ENCODE results near the gene MGRN1.
A peak's percentile ranks its signal among the peaks of the same experiment; 100 is the strongest.

The MGRN1 gene

DNA sequence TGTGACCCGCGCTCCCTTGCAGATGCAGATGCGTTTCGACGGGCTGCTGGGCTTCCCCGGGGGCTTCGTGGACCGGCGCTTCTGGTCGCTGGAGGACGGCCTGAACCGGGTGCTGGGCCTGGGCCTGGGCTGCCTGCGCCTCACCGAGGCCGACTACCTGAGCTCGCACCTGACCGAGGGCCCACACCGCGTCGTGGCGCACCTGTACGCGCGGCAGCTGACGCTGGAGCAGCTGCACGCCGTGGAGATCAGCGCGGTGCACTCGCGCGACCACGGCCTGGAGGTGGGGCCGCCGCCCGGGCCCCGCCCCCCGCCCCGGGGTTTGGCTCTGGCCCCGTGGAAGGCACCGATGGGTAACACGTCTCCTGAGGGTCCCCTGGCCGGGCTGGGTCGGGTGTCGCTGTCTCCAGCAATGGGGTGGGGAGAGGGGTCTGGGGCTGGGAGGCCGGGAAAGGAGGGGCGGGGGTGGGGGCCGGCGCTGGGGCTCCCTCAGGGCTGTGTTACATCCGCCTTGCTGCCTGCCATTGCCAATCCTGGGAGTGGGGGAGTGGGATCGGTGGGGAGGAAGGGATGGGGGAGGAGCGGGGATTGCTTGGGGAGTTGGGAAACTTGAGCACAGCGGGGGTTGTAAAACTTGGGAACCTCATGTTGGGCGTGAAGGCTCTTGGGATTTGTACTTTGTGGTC lies 69.5 kb downstream of the MGRN1 start (continued):
- TF ChIP-seq, protein P1, sequence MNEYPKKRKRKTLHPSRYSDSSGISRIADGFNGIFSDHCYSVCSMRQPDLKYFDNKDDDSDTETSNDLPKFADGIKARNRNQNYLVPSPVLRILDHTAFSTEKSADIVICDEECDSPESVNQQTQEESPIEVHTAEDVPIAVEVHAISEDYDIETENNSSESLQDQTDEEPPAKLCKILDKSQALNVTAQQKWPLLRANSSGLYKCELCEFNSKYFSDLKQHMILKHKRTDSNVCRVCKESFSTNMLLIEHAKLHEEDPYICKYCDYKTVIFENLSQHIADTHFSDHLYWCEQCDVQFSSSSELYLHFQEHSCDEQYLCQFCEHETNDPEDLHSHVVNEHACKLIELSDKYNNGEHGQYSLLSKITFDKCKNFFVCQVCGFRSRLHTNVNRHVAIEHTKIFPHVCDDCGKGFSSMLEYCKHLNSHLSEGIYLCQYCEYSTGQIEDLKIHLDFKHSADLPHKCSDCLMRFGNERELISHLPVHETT (tag by site-specific recombination; IDR thresholded peaks at IDR 0.05): no peak
- TF ChIP-seq KLF9 (tag by site-specific recombination; IDR thresholded peaks at IDR 0.05; ENCODE audit: low read depth) (peak; percentile 85), HOXA7 (CRISPR knock-in tag; IDR thresholded peaks at IDR 0.05; ENCODE audit: borderline replicate concordance) (no peak), ZBTB20 (tag by site-specific recombination; IDR thresholded peaks at IDR 0.05) (peak; percentile 32; the same call in 1 of the 2 replicates), TRIM28 (IDR thresholded peaks at IDR 0.05; ENCODE audit: borderline replicate concordance, low read length) (no peak), ZNF610 (tag by site-specific recombination; IDR thresholded peaks at IDR 0.05; ENCODE audit: borderline replicate concordance) (no peak), TCF7L2 (IDR thresholded peaks at IDR 0.05; ENCODE audit: borderline replicate concordance, low read depth, low read length) (no peak), HOXD13 (CRISPR knock-in tag; IDR thresholded peaks at IDR 0.05; ENCODE audit: borderline replicate concordance) (no peak), ZNF777 (tag by site-specific recombination; IDR thresholded peaks at IDR 0.05; ENCODE audit: borderline replicate concordance) (no peak), ZNF621 (tag by site-specific recombination; IDR thresholded peaks at IDR 0.05) (no peak), SALL2 (tag by site-specific recombination; IDR thresholded peaks at IDR 0.05; ENCODE audit: borderline replicate concordance) (no peak), ZNF596 (tag by site-specific recombination; IDR thresholded peaks at IDR 0.05) (no peak), KLF8 (tag by site-specific recombination; IDR thresholded peaks at IDR 0.05) (no peak), YY1 (tag by site-specific recombination; IDR thresholded peaks at IDR 0.05) (no peak), ZNF211 (tag by site-specific recombination; IDR thresholded peaks at IDR 0.05; ENCODE audit: low read depth) (no peak), ZNF768 (tag by site-specific recombination; IDR thresholded peaks at IDR 0.05) (no peak), ZNF175 (tag by site-specific recombination; IDR thresholded peaks at IDR 0.05) (no peak), ZNF747 (tag by site-specific recombination; IDR thresholded peaks at IDR 0.05) (no peak), SP3 (tag by site-specific recombination; IDR thresholded peaks at IDR 0.05) (peak; percentile 55), RBAK (tag by site-specific recombination; IDR thresholded peaks at IDR 0.05) (no peak), ZNF394 (tag by site-specific recombination; IDR thresholded peaks at IDR 0.05; ENCODE audit: borderline replicate concordance) (peak; percentile 99)
- TF ChIP-seq, protein P2, sequence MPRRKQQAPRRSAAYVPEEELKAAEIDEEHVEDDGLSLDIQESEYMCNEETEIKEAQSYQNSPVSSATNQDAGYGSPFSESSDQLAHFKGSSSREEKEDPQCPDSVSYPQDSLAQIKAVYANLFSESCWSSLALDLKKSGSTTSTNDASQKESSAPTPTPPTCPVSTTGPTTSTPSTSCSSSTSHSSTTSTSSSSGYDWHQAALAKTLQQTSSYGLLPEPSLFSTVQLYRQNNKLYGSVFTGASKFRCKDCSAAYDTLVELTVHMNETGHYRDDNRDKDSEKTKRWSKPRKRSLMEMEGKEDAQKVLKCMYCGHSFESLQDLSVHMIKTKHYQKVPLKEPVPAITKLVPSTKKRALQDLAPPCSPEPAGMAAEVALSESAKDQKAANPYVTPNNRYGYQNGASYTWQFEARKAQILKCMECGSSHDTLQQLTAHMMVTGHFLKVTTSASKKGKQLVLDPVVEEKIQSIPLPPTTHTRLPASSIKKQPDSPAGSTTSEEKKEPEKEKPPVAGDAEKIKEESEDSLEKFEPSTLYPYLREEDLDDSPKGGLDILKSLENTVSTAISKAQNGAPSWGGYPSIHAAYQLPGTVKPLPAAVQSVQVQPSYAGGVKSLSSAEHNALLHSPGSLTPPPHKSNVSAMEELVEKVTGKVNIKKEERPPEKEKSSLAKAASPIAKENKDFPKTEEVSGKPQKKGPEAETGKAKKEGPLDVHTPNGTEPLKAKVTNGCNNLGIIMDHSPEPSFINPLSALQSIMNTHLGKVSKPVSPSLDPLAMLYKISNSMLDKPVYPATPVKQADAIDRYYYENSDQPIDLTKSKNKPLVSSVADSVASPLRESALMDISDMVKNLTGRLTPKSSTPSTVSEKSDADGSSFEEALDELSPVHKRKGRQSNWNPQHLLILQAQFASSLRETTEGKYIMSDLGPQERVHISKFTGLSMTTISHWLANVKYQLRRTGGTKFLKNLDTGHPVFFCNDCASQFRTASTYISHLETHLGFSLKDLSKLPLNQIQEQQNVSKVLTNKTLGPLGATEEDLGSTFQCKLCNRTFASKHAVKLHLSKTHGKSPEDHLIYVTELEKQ (tag by site-specific recombination; IDR thresholded peaks at IDR 0.05; ENCODE audit: borderline replicate concordance): no peak
- TF ChIP-seq, protein P3, sequence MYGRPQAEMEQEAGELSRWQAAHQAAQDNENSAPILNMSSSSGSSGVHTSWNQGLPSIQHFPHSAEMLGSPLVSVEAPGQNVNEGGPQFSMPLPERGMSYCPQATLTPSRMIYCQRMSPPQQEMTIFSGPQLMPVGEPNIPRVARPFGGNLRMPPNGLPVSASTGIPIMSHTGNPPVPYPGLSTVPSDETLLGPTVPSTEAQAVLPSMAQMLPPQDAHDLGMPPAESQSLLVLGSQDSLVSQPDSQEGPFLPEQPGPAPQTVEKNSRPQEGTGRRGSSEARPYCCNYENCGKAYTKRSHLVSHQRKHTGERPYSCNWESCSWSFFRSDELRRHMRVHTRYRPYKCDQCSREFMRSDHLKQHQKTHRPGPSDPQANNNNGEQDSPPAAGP (tag by site-specific recombination; IDR thresholded peaks at IDR 0.05): no peak
- TF ChIP-seq, protein P4, sequence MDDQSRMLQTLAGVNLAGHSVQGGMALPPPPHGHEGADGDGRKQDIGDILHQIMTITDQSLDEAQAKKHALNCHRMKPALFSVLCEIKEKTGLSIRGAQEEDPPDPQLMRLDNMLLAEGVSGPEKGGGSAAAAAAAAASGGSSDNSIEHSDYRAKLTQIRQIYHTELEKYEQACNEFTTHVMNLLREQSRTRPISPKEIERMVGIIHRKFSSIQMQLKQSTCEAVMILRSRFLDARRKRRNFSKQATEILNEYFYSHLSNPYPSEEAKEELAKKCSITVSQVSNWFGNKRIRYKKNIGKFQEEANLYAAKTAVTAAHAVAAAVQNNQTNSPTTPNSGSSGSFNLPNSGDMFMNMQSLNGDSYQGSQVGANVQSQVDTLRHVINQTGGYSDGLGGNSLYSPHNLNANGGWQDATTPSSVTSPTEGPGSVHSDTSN (CRISPR knock-in tag; IDR thresholded peaks at IDR 0.05): 0 out of 2 replicates have a peak, but pooled peaks have one; percentile 9
- TF ChIP-seq, protein P5, sequence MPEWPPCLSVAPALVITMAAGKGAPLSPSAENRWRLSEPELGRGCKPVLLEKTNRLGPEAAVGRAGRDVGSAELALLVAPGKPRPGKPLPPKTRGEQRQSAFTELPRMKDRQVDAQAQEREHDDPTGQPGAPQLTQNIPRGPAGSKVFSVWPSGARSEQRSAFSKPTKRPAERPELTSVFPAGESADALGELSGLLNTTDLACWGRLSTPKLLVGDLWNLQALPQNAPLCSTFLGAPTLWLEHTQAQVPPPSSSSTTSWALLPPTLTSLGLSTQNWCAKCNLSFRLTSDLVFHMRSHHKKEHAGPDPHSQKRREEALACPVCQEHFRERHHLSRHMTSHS (tag by site-specific recombination; IDR thresholded peaks at IDR 0.05): no peak
- TF ChIP-seq, protein P6, sequence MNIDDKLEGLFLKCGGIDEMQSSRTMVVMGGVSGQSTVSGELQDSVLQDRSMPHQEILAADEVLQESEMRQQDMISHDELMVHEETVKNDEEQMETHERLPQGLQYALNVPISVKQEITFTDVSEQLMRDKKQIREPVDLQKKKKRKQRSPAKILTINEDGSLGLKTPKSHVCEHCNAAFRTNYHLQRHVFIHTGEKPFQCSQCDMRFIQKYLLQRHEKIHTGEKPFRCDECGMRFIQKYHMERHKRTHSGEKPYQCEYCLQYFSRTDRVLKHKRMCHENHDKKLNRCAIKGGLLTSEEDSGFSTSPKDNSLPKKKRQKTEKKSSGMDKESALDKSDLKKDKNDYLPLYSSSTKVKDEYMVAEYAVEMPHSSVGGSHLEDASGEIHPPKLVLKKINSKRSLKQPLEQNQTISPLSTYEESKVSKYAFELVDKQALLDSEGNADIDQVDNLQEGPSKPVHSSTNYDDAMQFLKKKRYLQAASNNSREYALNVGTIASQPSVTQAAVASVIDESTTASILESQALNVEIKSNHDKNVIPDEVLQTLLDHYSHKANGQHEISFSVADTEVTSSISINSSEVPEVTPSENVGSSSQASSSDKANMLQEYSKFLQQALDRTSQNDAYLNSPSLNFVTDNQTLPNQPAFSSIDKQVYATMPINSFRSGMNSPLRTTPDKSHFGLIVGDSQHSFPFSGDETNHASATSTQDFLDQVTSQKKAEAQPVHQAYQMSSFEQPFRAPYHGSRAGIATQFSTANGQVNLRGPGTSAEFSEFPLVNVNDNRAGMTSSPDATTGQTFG (tag by site-specific recombination; IDR thresholded peaks at IDR 0.05; ENCODE audit: borderline replicate concordance): no peak
- TF ChIP-seq, protein P7, sequence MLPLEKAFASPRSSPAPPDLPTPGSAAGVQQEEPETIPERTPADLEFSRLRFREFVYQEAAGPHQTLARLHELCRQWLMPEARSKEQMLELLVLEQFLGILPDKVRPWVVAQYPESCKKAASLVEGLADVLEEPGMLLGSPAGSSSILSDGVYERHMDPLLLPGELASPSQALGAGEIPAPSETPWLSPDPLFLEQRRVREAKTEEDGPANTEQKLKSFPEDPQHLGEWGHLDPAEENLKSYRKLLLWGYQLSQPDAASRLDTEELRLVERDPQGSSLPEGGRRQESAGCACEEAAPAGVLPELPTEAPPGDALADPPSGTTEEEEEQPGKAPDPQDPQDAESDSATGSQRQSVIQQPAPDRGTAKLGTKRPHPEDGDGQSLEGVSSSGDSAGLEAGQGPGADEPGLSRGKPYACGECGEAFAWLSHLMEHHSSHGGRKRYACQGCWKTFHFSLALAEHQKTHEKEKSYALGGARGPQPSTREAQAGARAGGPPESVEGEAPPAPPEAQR (tag by site-specific recombination; IDR thresholded peaks at IDR 0.05): no peak
